K562 treated with DMSO at 1 percent for 24 hours (cell line): ENCODE data around the gene MCOLN2. TPM values are rescaled to one million over a fixed set of nuclear protein-coding genes. Genes with fewer than 3 reads are reported as not detected.

Experiments
- total RNA-seq: library from RNA; unstranded; fragments of 300-600 nt; gene quantifications from 2 replicates; pipeline ENCODE4 v1.2.3, GENCODE V29; 2022; ENCODE audit warnings: low read depth; ENCODE audit not compliant: insufficient read depth

The MCOLN2 gene
- not detected in 2 replicates for total RNA-seq

DNA sequence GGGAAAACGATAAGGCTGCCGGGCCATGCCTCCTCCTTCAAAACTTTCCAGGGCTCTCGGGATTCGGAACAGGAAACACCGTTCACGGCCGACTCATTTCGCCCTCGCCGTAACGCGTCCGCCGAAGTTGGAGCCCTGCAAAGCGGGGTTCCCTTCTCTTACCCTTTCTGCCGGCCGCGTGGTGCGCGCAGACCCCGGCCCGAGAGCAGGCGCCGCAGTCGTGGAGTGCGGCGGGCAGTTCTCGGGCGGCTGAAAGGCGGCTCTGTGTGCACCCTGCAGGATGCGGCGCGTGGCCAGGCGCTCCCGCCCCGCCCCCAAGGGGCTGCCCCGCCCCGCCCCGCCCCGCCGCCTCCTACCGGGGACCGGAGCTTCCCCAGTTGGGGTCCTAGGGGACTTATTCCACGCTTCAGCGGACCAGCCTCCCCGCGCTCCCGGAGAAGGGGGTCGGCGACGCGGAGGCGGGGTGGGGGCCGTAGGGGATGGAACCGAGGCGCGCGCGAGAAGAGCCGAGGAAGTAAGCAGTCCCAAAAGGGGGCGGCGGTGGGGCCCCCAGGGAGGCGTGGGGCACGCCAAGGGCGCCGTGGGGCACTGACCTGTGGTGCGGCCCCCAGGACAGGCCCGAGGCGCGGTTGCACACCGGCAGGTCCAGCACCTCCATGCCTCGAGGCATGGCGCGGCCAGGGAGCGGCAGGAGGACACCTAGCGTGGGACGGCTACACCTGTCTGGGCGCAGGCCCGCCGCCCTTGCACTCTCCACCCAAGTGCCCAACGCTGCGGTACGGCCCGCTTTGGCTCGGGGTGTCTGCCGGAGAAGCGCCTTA lies at the start of gene MCOLN2:
Gene MCOLN2, minus strand, starts transcription at position 268 of the 821 bp plus-strand sequence. Its CDS starts 241 bp downstream, at position 27.

GRCh38 chr1:84892705-84893618 lies 104.0 kb downstream of the MCOLN2 start, which contains the start of gene LPAR3:
Gene LPAR3 (minus strand): TSS chr1:84893206. CDS start chr1:84866120, 27,086 bp downstream.

Other genes starting within 250 kb of the MCOLN2 start
- not detected in 2 replicates for gene LPAR3, start 103.9 kb downstream of the MCOLN2 start, total RNA-seq
- 0.32 TPM in 1 of 2 replicates, not detected in the other for gene MCOLN3, start 51.4 kb upstream of the MCOLN2 start, total RNA-seq
- gene SYDE2, start 203.9 kb upstream of the MCOLN2 start, total RNA-seq: 1.7 and 1.9 TPM in 2 replicates